Uterus (tissue), 2 donors: ENCODE measurements around the gene ZNF45.

ENCODE experiments used
- POLR2A ChIP-seq, 2 donors: fragments of 450-650 bp; IDR thresholded peaks; one replicate each; pipeline ENCODE4 v1.6.1; 2016; ENCODE audit warnings: antibody characterized with exemption in 2 of 2, mild to moderate bottlenecking in 1 of 2, moderate library complexity in 1 of 2
- TF ChIP-seq, protein P1 (sequence below), 4 experiments: fragments of 200-600 bp in 2 of 4; fragments of 450-650 bp in 2 of 4; sonication (generic) in 2 of 4; IDR thresholded peaks; one replicate each; pipeline ENCODE4 v1.5.1; 2016 to 2019; ENCODE audit warnings: antibody characterized with exemption in 4 of 4, mild to moderate bottlenecking in 2 of 4, moderate library complexity in 1 of 4

DNA sequence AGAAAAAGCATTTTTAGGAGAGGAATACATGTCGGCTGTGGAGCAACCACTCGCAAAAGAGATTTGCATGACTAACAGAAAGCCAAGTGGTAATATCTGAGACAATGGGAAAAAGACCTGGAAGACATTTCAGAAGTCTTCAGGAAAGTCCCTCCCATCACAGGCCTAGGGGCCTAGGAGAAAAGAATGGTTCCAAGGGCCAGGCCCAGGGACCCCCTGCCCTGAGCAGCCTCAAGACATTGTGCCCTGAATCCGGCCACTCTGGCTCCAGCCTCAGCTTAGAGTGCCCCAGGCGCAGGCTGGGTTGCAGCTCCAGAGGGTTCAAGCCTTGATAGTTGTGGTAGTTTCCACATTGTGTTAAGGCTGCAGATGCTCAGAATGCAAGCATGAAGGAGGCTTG lies 25.3 kb upstream of the ZNF45 start:
- TF ChIP-seq, protein P1, sequence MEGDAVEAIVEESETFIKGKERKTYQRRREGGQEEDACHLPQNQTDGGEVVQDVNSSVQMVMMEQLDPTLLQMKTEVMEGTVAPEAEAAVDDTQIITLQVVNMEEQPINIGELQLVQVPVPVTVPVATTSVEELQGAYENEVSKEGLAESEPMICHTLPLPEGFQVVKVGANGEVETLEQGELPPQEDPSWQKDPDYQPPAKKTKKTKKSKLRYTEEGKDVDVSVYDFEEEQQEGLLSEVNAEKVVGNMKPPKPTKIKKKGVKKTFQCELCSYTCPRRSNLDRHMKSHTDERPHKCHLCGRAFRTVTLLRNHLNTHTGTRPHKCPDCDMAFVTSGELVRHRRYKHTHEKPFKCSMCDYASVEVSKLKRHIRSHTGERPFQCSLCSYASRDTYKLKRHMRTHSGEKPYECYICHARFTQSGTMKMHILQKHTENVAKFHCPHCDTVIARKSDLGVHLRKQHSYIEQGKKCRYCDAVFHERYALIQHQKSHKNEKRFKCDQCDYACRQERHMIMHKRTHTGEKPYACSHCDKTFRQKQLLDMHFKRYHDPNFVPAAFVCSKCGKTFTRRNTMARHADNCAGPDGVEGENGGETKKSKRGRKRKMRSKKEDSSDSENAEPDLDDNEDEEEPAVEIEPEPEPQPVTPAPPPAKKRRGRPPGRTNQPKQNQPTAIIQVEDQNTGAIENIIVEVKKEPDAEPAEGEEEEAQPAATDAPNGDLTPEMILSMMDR (IDR thresholded peaks at IDR 0.05): no peak
- TF ChIP-seq POLR2A (IDR thresholded peaks at IDR 0.05): no peak
